Trophoblast cell (in vitro differentiated cells and primary cell): Measurements from ENCODE around the gene KCNQ1.

Source experiments
- DNase-seq, 2 donors: peaks; one replicate each; pipeline ENCODE4 v3.0.0-alpha.2; 2016
- H2AFZ ChIP-seq: 2 replicates; pipeline ENCODE4 v1.6.1; 2013; ENCODE audit warnings: low read length, moderate library complexity, mild to moderate bottlenecking; ENCODE audit not compliant: insufficient read depth, poor library complexity
- H2AK5ac ChIP-seq: 2 replicates; pipeline ENCODE4 v1.6.1; 2013; ENCODE audit warnings: mild to moderate bottlenecking, low read length
- H2BK120ac ChIP-seq: 2 replicates; pipeline ENCODE4 v1.6.1; 2013; ENCODE audit warnings: low read length, mild to moderate bottlenecking, moderate library complexity; ENCODE audit not compliant: insufficient read depth, poor library complexity
- H2BK12ac ChIP-seq: 2 replicates; pipeline ENCODE4 v1.6.1; 2013; ENCODE audit warnings: mild to moderate bottlenecking, low read length, moderate library complexity
- H2BK5ac ChIP-seq: 2 replicates; pipeline ENCODE4 v1.6.1; 2013; ENCODE audit warnings: low read length, low read depth, moderate library complexity, mild to moderate bottlenecking; ENCODE audit not compliant: poor library complexity
- H3K14ac ChIP-seq: 2 replicates; pipeline ENCODE4 v1.6.1; 2013; ENCODE audit warnings: mild to moderate bottlenecking, low read length
- H3K18ac ChIP-seq: 2 replicates; pipeline ENCODE4 v1.6.1; 2013; ENCODE audit warnings: mild to moderate bottlenecking, low read length
- H3K23ac ChIP-seq: 2 replicates; pipeline ENCODE4 v1.6.1; 2013; ENCODE audit warnings: low read length
- H3K27ac ChIP-seq: 2 replicates; pipeline ENCODE4 v1.5.1; 2013; ENCODE audit warnings: low read depth, mild to moderate bottlenecking, inconsistent platforms, low read length, moderate library complexity
- H3K27me3 ChIP-seq: 2 replicates; pipeline ENCODE4 v1.6.1; 2013; ENCODE audit warnings: inconsistent platforms, mild to moderate bottlenecking, low read length, moderate library complexity; ENCODE audit not compliant: insufficient read depth
- H3K36me3 ChIP-seq, 2 experiments: 1 replicate in 1 of 2; 2 replicates in 1 of 2; pipeline ENCODE4 v1.6.1; 2013; ENCODE audit warnings: low read length in 2 of 2, mild to moderate bottlenecking in 2 of 2, moderate library complexity in 1 of 2; ENCODE audit not compliant: insufficient read depth in 2 of 2, control insufficient read depth in 1 of 2
- H3K4ac ChIP-seq: 2 replicates; pipeline ENCODE4 v1.6.1; 2013; ENCODE audit warnings: low read depth, mild to moderate bottlenecking, low read length, moderate library complexity
- H3K4me1 ChIP-seq, 2 experiments: 1 replicate in 1 of 2; 2 replicates in 1 of 2; pipeline ENCODE4 v1.6.1; 2013; ENCODE audit warnings: low read length in 2 of 2, mild to moderate bottlenecking in 2 of 2, moderate library complexity in 1 of 2; ENCODE audit not compliant: insufficient read depth in 2 of 2, control insufficient read depth in 1 of 2
- H3K4me2 ChIP-seq: 2 replicates; pipeline ENCODE4 v1.6.1; 2013; ENCODE audit warnings: inconsistent platforms, mild to moderate bottlenecking, low read length, moderate library complexity
- H3K4me3 ChIP-seq: 2 replicates; pipeline ENCODE4 v1.5.1; 2013; ENCODE audit warnings: mild to moderate bottlenecking, low read depth, low read length, inconsistent platforms
- H3K79me1 ChIP-seq: one replicate; pipeline ENCODE4 v1.6.1; 2013; ENCODE audit warnings: low read length
- H3K79me2 ChIP-seq: 2 replicates; pipeline ENCODE4 v1.6.1; 2013; ENCODE audit warnings: low read length, mild to moderate bottlenecking; ENCODE audit not compliant: control insufficient read depth, insufficient read depth, poor library complexity
- H3K9ac ChIP-seq: 2 replicates; pipeline ENCODE4 v1.6.1; 2013; ENCODE audit warnings: mild to moderate bottlenecking, low read length
- H3K9me3 ChIP-seq: 2 replicates; pipeline ENCODE4 v1.6.1; 2013; ENCODE audit warnings: low read depth, mild to moderate bottlenecking, control low read depth, inconsistent platforms, low read length; ENCODE audit not compliant: insufficient read depth
- H4K12ac ChIP-seq: 2 replicates; pipeline ENCODE4 v1.6.1; 2013; ENCODE audit warnings: low read depth, mild to moderate bottlenecking, low read length, moderate library complexity
- H4K8ac ChIP-seq: 2 replicates; pipeline ENCODE4 v1.6.1; 2013; ENCODE audit warnings: low read depth, mild to moderate bottlenecking, low read length, moderate library complexity
- H4K91ac ChIP-seq: one replicate; pipeline ENCODE4 v1.6.1; 2013; ENCODE audit warnings: low read depth, mild to moderate bottlenecking, low read length, moderate library complexity
- WGBS: extraction: QIAGEN DNeasy Blood & Tissue Kit; methylation state at CpG from one replicate; pipeline ENCODE4 v1.1.7; 2013; ENCODE audit warnings: missing lambda C conversion rate; ENCODE audit not compliant: insufficient read length, insufficient coverage; ENCODE audit errors: extremely low coverage; 5-methylcytosine and 5-hydroxymethylcytosine counted together

The KCNQ1 gene

GRCh38 chr11:2521733-2522630 is 77.2 kb downstream of the KCNQ1 start:
- no peak overlapping the region for H3K4ac ChIP-seq
- H4K91ac ChIP-seq: no peak overlapping the region
- no peak overlapping the region for H3K4me3 ChIP-seq
- no peak overlapping the region for H2AK5ac ChIP-seq
- H3K9ac ChIP-seq: no peak overlapping the region
- H4K12ac ChIP-seq: no peak overlapping the region
- no peaks in the 10 kb centered on the region for H3K79me2 ChIP-seq
- no CpG with 5 or more reads among the region's 35 CpGs for WGBS
- DNase-seq: no peak
- no peak overlapping the region for H3K4me2 ChIP-seq
- H3K18ac ChIP-seq: no peak overlapping the region
- no peak overlapping the region for H3K27ac ChIP-seq
- H3K79me1 ChIP-seq: no peaks in the 10 kb centered on the region
- no peak overlapping the region for H3K23ac ChIP-seq
- no peak overlapping the region for H4K8ac ChIP-seq
- H2BK120ac ChIP-seq: no peak overlapping the region
- H3K9me3 ChIP-seq: no peaks in the 10 kb centered on the region
- H3K36me3 ChIP-seq: no peaks in the 10 kb centered on the region
- no peak overlapping the region for H3K14ac ChIP-seq
- no peak overlapping the region for H2BK5ac ChIP-seq
- H2BK12ac ChIP-seq: no peak overlapping the region
- H2AFZ ChIP-seq: no peak overlapping the region
- no peaks in the 10 kb centered on the region for H3K4me1 ChIP-seq
- no peaks in the 10 kb centered on the region for H3K27me3 ChIP-seq

DNA sequence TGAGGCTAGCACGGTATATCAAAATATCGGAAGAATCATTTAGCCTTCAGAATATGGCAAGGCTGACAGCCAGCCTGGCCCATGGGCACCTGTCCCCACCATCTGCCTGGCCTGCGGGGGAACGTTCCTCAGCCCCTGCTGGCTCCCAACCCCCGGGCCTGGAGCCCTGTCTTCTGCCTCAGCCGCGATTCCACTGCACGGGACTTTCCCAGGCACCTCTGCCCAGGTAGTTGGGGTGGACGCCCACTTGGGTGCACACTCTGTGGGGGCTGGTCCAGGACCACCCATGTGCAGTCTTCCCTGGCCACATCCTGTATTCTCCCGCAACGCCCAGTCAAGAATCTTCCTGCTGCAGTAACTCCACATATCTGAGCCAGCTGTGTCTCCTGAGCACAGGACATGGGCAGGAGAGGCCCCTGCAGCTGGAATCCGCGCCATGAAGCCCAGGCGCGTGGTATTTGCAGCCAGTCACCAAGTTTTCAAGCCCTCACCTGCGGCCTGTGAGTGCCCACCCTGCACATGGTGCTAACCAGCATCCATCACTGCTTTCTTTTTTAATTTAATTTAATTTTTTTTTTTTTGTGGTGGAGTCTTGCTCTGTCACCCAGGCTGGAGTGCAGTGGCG is 77.9 kb downstream of the KCNQ1 start:
- H2BK120ac ChIP-seq: no peak overlapping the region
- no peak overlapping the region for H2BK12ac ChIP-seq
- no peaks in the 10 kb centered on the region for H3K9me3 ChIP-seq
- H3K14ac ChIP-seq: no peak overlapping the region
- no peak for DNase-seq
- H3K27ac ChIP-seq: no peak overlapping the region
- H3K79me1 ChIP-seq: no peaks in the 10 kb centered on the region
- no peak overlapping the region for H4K12ac ChIP-seq
- H3K18ac ChIP-seq: no peak overlapping the region
- no peak overlapping the region for H4K91ac ChIP-seq
- H3K4ac ChIP-seq: no peak overlapping the region
- peaks cover 0 to 2% of the 10 kb centered on the region in 2 experiments for H3K4me1 ChIP-seq
- no peak overlapping the region for H2AK5ac ChIP-seq
- no peaks in the 10 kb centered on the region for H3K27me3 ChIP-seq
- WGBS: no CpG with 5 or more reads among the region's 17 CpGs
- H2BK5ac ChIP-seq: no peak overlapping the region
- H3K36me3 ChIP-seq: no peaks in the 10 kb centered on the region
- no peak overlapping the region for H3K23ac ChIP-seq
- no peak overlapping the region for H2AFZ ChIP-seq
- H3K4me3 ChIP-seq: no peak overlapping the region
- H4K8ac ChIP-seq: no peak overlapping the region
- H3K79me2 ChIP-seq: no peaks in the 10 kb centered on the region
- H3K9ac ChIP-seq: no peak overlapping the region
- no peak overlapping the region for H3K4me2 ChIP-seq

DNA sequence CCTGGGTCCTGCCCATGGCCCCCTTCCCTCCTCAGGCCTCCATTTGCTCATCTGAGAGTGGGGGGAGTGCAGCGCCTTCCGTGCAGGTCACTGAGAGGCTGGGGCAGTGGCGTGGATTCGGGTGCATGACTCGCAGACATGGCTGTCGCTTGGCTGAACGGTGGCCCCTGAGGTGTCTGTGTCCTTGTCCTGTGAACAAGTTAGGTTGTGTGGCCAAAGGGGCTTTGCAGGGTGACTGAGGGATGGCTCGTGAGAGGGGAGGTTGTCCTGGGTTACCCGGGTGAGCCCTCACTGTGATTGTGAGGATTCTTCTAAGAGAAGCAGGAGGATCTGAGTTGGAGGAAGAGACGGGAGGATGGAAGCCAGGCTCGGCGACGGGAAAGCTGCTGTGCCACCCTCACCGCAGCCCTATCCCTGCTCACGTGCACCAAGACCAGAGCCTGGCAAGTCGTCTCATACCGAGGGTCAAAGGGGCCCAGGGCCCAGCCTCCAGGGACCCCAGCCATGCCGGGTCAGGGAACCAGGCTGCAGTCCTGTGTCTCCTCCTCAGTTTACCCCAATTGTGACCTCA is 79.1 kb downstream of the KCNQ1 start:
- H2BK12ac ChIP-seq: no peak overlapping the region
- no peaks in the 10 kb centered on the region for H3K27me3 ChIP-seq
- H4K91ac ChIP-seq: no peak overlapping the region
- DNase-seq: no peak
- H3K18ac ChIP-seq: no peak overlapping the region
- H3K36me3 ChIP-seq: no peaks in the 10 kb centered on the region
- H2BK120ac ChIP-seq: no peak overlapping the region
- no peak overlapping the region for H4K12ac ChIP-seq
- H2AK5ac ChIP-seq: no peak overlapping the region
- no peak overlapping the region for H2AFZ ChIP-seq
- H3K9me3 ChIP-seq: no peaks in the 10 kb centered on the region
- H4K8ac ChIP-seq: no peak overlapping the region
- H3K4me2 ChIP-seq: no peak overlapping the region
- H3K79me2 ChIP-seq: no peaks in the 10 kb centered on the region
- H3K4ac ChIP-seq: no peak overlapping the region
- H3K9ac ChIP-seq: no peak overlapping the region
- no peaks in the 10 kb centered on the region for H3K79me1 ChIP-seq
- no CpG with 5 or more reads among the region's 18 CpGs for WGBS
- peaks cover 0 to 2% of the 10 kb centered on the region in 2 experiments for H3K4me1 ChIP-seq
- H3K4me3 ChIP-seq: no peak overlapping the region
- no peak overlapping the region for H3K14ac ChIP-seq
- no peak overlapping the region for H3K23ac ChIP-seq
- no peak overlapping the region for H3K27ac ChIP-seq
- no peak overlapping the region for H2BK5ac ChIP-seq

- H3K23ac ChIP-seq: no peak overlapping the region
- H3K9me3 ChIP-seq: no peaks in the 10 kb centered on the region
- no peak overlapping the region for H3K18ac ChIP-seq
- no peak overlapping the region for H3K27ac ChIP-seq
- peaks cover 0 to 2% of the 10 kb centered on the region in 2 experiments for H3K4me1 ChIP-seq
- no peaks in the 10 kb centered on the region for H3K27me3 ChIP-seq
- H4K91ac ChIP-seq: no peak overlapping the region
- no peak overlapping the region for H2AK5ac ChIP-seq
- no peak overlapping the region for H2AFZ ChIP-seq
- H2BK5ac ChIP-seq: no peak overlapping the region
- no peak overlapping the region for H2BK12ac ChIP-seq
- H2BK120ac ChIP-seq: no peak overlapping the region
- H3K79me1 ChIP-seq: no peaks in the 10 kb centered on the region
- H3K79me2 ChIP-seq: no peaks in the 10 kb centered on the region
- no peak overlapping the region for H3K14ac ChIP-seq
- no peak overlapping the region for H4K12ac ChIP-seq
- no peaks in the 10 kb centered on the region for H3K36me3 ChIP-seq
- H4K8ac ChIP-seq: no peak overlapping the region
- no peak overlapping the region for H3K4me2 ChIP-seq
- H3K4me3 ChIP-seq: no peak overlapping the region
- no peak for DNase-seq
- H3K4ac ChIP-seq: no peak overlapping the region
- H3K9ac ChIP-seq: no peak overlapping the region
- no CpG with 5 or more reads among the region's 15 CpGs for WGBS
These were observed 79.8 kb downstream of the KCNQ1 start for GRCh38 chr11:2524446-2525165.
